SU-DHL-6 (cell line): ENCODE results near the gene LTC4S.

ENCODE experiments used
- CTCF ChIP-seq: fragments of 200-600 bp; sonication (generic); IDR thresholded peaks from one replicate; pipeline ENCODE4 v1.5.1; 2017; ENCODE audit warnings: antibody characterized with exemption, mild to moderate bottlenecking, low read length, moderate library complexity; ENCODE audit not compliant: insufficient read depth, poor library complexity, severe bottlenecking
- EZH2phosphoT487 ChIP-seq: fragments of 200-600 bp; sonication (generic), shearing (Covaris generic); conservative IDR thresholded peaks from 2 replicates; pipeline ENCODE4 v1.6.1; 2018; ENCODE audit warnings: mild to moderate bottlenecking, antibody characterized with exemption, low read length, moderate library complexity, mixed read lengths

GRCh38 chr5:179793468-179794139 is at the start of gene LTC4S:
- no peak for TF ChIP-seq CTCF
- no peak for TF ChIP-seq EZH2phosphoT487
